IMR-90 (cell line): ENCODE measurements around the gene MYL11.

Source experiments
- BHLHE40 ChIP-seq: fragments of 150-350 bp; IDR thresholded peaks from 2 replicates; pipeline ENCODE4 v1.6.1; 2016; ENCODE audit warnings: mild to moderate bottlenecking, low read depth, low read length
- CEBPB ChIP-seq: IDR thresholded peaks from 2 replicates; pipeline ENCODE4 v1.6.1; 2012; ENCODE audit warnings: low read depth, low read length, improper control_type of control experiment
- CHD1 ChIP-seq: IDR thresholded peaks from 2 replicates; pipeline ENCODE4 v1.6.1; 2012; ENCODE audit warnings: low read depth, low read length, improper control_type of control experiment
- FOS ChIP-seq: fragments of 150-350 bp; IDR thresholded peaks from 2 replicates; pipeline ENCODE4 v1.6.1; 2016; ENCODE audit warnings: low read depth, low read length
- MAFK ChIP-seq: IDR thresholded peaks from 2 replicates; pipeline ENCODE4 v1.6.1; 2012; ENCODE audit warnings: low read depth, low read length, improper control_type of control experiment
- MXI1 ChIP-seq: IDR thresholded peaks from 2 replicates; pipeline ENCODE4 v1.6.1; 2012; ENCODE audit warnings: low read depth, mild to moderate bottlenecking, low read length, moderate library complexity, borderline replicate concordance
- NFE2L2 ChIP-seq: fragments of 150-350 bp; IDR thresholded peaks from 2 replicates; pipeline ENCODE4 v1.6.1; 2016; ENCODE audit warnings: low read depth, mild to moderate bottlenecking, low read length
- POLR2A ChIP-seq: IDR thresholded peaks from 2 replicates; pipeline ENCODE4 v1.6.1; 2012; ENCODE audit warnings: mild to moderate bottlenecking, low read depth, low read length
- RAD21 ChIP-seq: IDR thresholded peaks from 2 replicates; pipeline ENCODE4 v1.6.1; 2012; ENCODE audit warnings: low read length, improper control_type of control experiment
- RCOR1 ChIP-seq: IDR thresholded peaks from 2 replicates; pipeline ENCODE4 v1.6.1; 2012; ENCODE audit warnings: mild to moderate bottlenecking, low read length, improper control_type of control experiment; ENCODE audit not compliant: insufficient replicate concordance
- RFX5 ChIP-seq: IDR thresholded peaks from 2 replicates; pipeline ENCODE4 v1.8.0; 2012; ENCODE audit warnings: low read depth, mild to moderate bottlenecking, low read length, moderate library complexity
- SMC3 ChIP-seq: fragments of 150-350 bp; IDR thresholded peaks from 2 replicates; pipeline ENCODE4 v1.6.1; 2016; ENCODE audit warnings: low read depth, mild to moderate bottlenecking, antibody characterized with exemption, low read length, moderate library complexity
- TF ChIP-seq, protein P1 (sequence below): conservative IDR thresholded peaks from 2 replicates; pipeline ENCODE4 v1.5.1; 2012; ENCODE audit warnings: mild to moderate bottlenecking, low read depth, low read length, improper control_type of control experiment
- TF ChIP-seq, protein P2 (sequence below): fragments of 150-350 bp; IDR thresholded peaks from 2 replicates; pipeline ENCODE4 v1.6.1; 2017; ENCODE audit warnings: mild to moderate bottlenecking, antibody characterized with exemption, low read length, low read depth

DNA sequence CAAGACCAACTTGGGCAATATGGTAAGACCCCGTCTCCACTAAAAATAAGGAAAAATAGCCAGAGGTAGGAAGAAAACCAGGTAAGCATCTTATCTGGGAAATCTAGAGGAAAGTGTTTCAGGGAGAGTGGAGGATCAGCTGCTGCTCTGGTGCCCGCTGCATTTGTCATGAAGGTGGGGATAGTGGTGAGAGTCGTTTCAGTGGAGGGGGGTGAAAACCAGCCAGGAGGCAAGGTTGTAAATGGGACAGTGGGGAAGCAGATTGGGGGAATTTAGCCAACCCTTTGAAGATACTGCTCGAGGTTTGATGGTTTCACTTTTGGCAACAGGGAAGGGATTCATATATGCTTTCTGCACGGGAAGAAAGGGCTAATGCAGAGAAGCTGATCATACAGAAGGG is 46.4 kb downstream of the MYL11 start:
- TF ChIP-seq, protein P1, sequence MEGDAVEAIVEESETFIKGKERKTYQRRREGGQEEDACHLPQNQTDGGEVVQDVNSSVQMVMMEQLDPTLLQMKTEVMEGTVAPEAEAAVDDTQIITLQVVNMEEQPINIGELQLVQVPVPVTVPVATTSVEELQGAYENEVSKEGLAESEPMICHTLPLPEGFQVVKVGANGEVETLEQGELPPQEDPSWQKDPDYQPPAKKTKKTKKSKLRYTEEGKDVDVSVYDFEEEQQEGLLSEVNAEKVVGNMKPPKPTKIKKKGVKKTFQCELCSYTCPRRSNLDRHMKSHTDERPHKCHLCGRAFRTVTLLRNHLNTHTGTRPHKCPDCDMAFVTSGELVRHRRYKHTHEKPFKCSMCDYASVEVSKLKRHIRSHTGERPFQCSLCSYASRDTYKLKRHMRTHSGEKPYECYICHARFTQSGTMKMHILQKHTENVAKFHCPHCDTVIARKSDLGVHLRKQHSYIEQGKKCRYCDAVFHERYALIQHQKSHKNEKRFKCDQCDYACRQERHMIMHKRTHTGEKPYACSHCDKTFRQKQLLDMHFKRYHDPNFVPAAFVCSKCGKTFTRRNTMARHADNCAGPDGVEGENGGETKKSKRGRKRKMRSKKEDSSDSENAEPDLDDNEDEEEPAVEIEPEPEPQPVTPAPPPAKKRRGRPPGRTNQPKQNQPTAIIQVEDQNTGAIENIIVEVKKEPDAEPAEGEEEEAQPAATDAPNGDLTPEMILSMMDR, result no peak
- TF ChIP-seq, protein P2, sequence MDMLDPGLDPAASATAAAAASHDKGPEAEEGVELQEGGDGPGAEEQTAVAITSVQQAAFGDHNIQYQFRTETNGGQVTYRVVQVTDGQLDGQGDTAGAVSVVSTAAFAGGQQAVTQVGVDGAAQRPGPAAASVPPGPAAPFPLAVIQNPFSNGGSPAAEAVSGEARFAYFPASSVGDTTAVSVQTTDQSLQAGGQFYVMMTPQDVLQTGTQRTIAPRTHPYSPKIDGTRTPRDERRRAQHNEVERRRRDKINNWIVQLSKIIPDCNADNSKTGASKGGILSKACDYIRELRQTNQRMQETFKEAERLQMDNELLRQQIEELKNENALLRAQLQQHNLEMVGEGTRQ, result no peak
- no peak for TF ChIP-seq CHD1
- TF ChIP-seq SMC3, result no peak
- no peak for TF ChIP-seq MXI1
- no peak for TF ChIP-seq POLR2A
- no peak for TF ChIP-seq RAD21
- no peak for TF ChIP-seq BHLHE40
- TF ChIP-seq RFX5, result no peak
- TF ChIP-seq RCOR1, result no peak
- TF ChIP-seq MAFK, result no peak
- no peak for TF ChIP-seq CEBPB
- no peak for TF ChIP-seq NFE2L2
- TF ChIP-seq FOS, result no peak
